HepG2 (cell line): Measurements from ENCODE around the gene PCDHGA1. TPM values are rescaled to one million over a fixed set of nuclear protein-coding genes. Genes with fewer than 3 reads are reported as not detected.
"Not testable (repeated sequence)": the region's sequence is repeated elsewhere in the genome, so short reads cannot be mapped to it uniquely, and the experiment has no call there.

Experiments
- ATAC-seq: fragments of 200-7000 bp; cut with Tn5 transposase; 3 replicates; pipeline ENCODE4 v1.9.1; 2020; ENCODE audit warnings: mild to moderate bottlenecking, moderate library complexity
- BruUV-seq: library from RNA; stranded (reverse); fragments of 400-500 nt; replicated peaks from 2 replicates; lab custom pipeline; 2021; lab: Mats Ljungman, UMichigan
- CTCF ChIA-PET: fragments of 300-600 bp; formaldehyde crosslinking; extraction: SDS; loops from one replicate; lab custom pipeline; 2021; ENCODE audit warnings: low total read pairs, inconsistent platforms, low intra/inter-chr PET ratio; lab: Yijun Ruan, JAX
- POLR2A ChIA-PET: fragments of 350-600 bp; sonication (Branson Sonifier 250); formaldehyde crosslinking; loops from one replicate; lab custom pipeline; 2020; ENCODE audit warnings: antibody characterized with exemption, inconsistent platforms; lab: Yijun Ruan, JAX
- DNase-seq: peaks from one replicate; pipeline ENCODE4 v3.0.0-alpha.2; 2015; ENCODE audit warnings: low spot score
- FAIRE-seq: peaks from 3 replicates; lab custom pipeline; 2011; peaks lifted over from hg19 to GRCh38; lab: Jason Lieb, UNC
- H2AFZ ChIP-seq: one replicate; pipeline ENCODE4 v1.6.1; 2011; ENCODE audit warnings: low read length, inconsistent platforms
- H3K27ac ChIP-seq: fragments of 300-600 bp; 3 replicates; pipeline ENCODE4 v1.8.0; 2011; ENCODE audit warnings: mixed run types, mild to moderate bottlenecking, mixed read lengths, low read length, inconsistent platforms; ENCODE audit not compliant: insufficient read depth; ENCODE audit errors: extremely low read length
- H3K27me3 ChIP-seq, 2 experiments: fragments of 200-600 bp in 1 of 2; 2 replicates in 1 of 2; 3 replicates in 1 of 2; pipeline versions ENCODE4 v1.6.0 to v1.8.0; 2011; ENCODE audit warnings: low read length in 2 of 2, mild to moderate bottlenecking in 2 of 2, moderate library complexity in 2 of 2, inconsistent platforms in 1 of 2; ENCODE audit not compliant: insufficient read depth in 2 of 2, control insufficient read depth in 1 of 2
- H3K36me3 ChIP-seq, 2 experiments: fragments of 200-600 bp in 1 of 2; replicated peaks in 1 of 2; 2 replicates in 1 of 2; 3 replicates in 1 of 2; pipeline versions ENCODE4 v1.5.1 to v1.8.0; 2011; ENCODE audit warnings: low read length in 2 of 2, inconsistent platforms in 1 of 2; ENCODE audit not compliant: insufficient read depth in 2 of 2, control insufficient read depth in 1 of 2
- H3K4me1 ChIP-seq: 2 replicates; pipeline ENCODE4 v1.5.1; 2012; ENCODE audit warnings: low read length, inconsistent platforms; ENCODE audit not compliant: insufficient read depth
- H3K4me2 ChIP-seq: 2 replicates; pipeline ENCODE4 v1.6.0; 2011; ENCODE audit warnings: low read depth, low read length, inconsistent platforms
- H3K4me3 ChIP-seq, 3 experiments: fragments of 200-600 bp in 1 of 3; sonication (generic), shearing (Covaris generic) in 1 of 3; replicated peaks in 1 of 3; 2 replicates each; pipeline ENCODE4 v1.5.1; 2011 to 2016; ENCODE audit warnings: low read length in 3 of 3, inconsistent platforms in 2 of 3, low read depth in 2 of 3, mild to moderate bottlenecking in 2 of 3, control low read depth in 1 of 3, mixed read lengths in 1 of 3; ENCODE audit not compliant: insufficient read depth in 1 of 3
- H3K79me2 ChIP-seq: one replicate; pipeline ENCODE4 v1.6.1; 2011; ENCODE audit warnings: low read length, inconsistent platforms; ENCODE audit not compliant: insufficient read depth
- H3K9ac ChIP-seq: 2 replicates; pipeline ENCODE4 v1.6.0; 2011; ENCODE audit warnings: mild to moderate bottlenecking, low read depth, low read length, inconsistent platforms; ENCODE audit not compliant: insufficient read depth
- H3K9me3 ChIP-seq: 2 replicates; pipeline ENCODE4 v1.5.1; 2012; ENCODE audit warnings: mild to moderate bottlenecking, low read length
- H4K20me1 ChIP-seq: 2 replicates; pipeline ENCODE4 v1.6.0; 2011; ENCODE audit warnings: inconsistent platforms, mild to moderate bottlenecking, low read length, moderate library complexity; ENCODE audit not compliant: insufficient read depth
- GATA4 ChIP-seq: sonication (generic); IDR thresholded peaks from 2 replicates; pipeline ENCODE4 v1.6.1; 2016; ENCODE audit warnings: antibody characterized with exemption, low read depth, borderline replicate concordance
- ISX ChIP-seq: sonication (generic); formaldehyde crosslinking; conservative IDR thresholded peaks from 2 replicates; pipeline ENCODE4 v1.5.0; 2020; ENCODE audit warnings: missing genetic modification reagents
- MAFK ChIP-seq, 2 experiments: IDR thresholded peaks in 1 of 2; conservative IDR thresholded peaks in 1 of 2; 2 replicates each; pipeline ENCODE4 v1.6.1; 2011; ENCODE audit warnings: improper control_type of control experiment in 2 of 2, low read length in 2 of 2
- NFE2L2 ChIP-seq: fragments of 150-350 bp; IDR thresholded peaks from 2 replicates; pipeline ENCODE4 v1.6.1; 2014; ENCODE audit warnings: low read length
- SMARCC2 ChIP-seq: fragments of 450-650 bp; IDR thresholded peaks from 2 replicates; pipeline ENCODE4 v1.6.1; 2017; ENCODE audit warnings: antibody characterized with exemption, mild to moderate bottlenecking
- WGBS: methylation state at CpG from one replicate; pipeline ENCODE4 v1.1.6; 2017; ENCODE audit warnings: low lambda C conversion rate; 5-methylcytosine and 5-hydroxymethylcytosine counted together
- in situ Hi-C: cut with HindIII; loops from 2 replicates; pipeline ENCODE4 v1.10.0; 2017; ENCODE audit warnings: low pct_unique_long_range_greater_than_20kb; ENCODE audit not compliant: extremely low pct_ligation_motif_present
- intact Hi-C: fragments of 100-400 bp; cut with micrococcal nuclease; formaldehyde crosslinking; loops from one replicate; pipeline ENCODE4 v1.10.0; 2022; ENCODE audit not compliant: unreplicated experiment
- polyA plus RNA-seq, 8 experiments: library from polyadenylated mRNA; depleted of rRNA in 3 of 8; stranded (reverse) in 7 of 8; unstranded in 1 of 8; fragments of >200 nt; fragmentation: Illumina TruSeq in 4 of 8; extraction: Trizol in 4 of 8; gene quantifications; 2 replicates each; pipeline versions ENCODE4 v1.2.1 to v1.2.3, GENCODE V29; 2011 to 2016; ENCODE audit warnings: low read depth in 4 of 8, missing spikeins in 1 of 8, mixed read lengths in 1 of 8; ENCODE audit not compliant: insufficient read depth in 1 of 8
- total RNA-seq, 5 experiments: library from RNA; depleted of rRNA; stranded (reverse); fragments of >200 nt; fragmentation: Illumina TruSeq; extraction: Trizol; gene quantifications; 2 replicates each; pipeline ENCODE4 v1.2.3, GENCODE V29; 2016; ENCODE audit warnings: low read depth in 1 of 5
- TF ChIP-seq, protein P1 (sequence below): sonication (generic); formaldehyde crosslinking; IDR thresholded peaks from 2 replicates; pipeline ENCODE4 v1.9.0; 2021; ENCODE audit warnings: missing genetic modification reagents, mild to moderate bottlenecking, borderline replicate concordance
- TF ChIP-seq, protein P2 (sequence below): sonication (generic); formaldehyde crosslinking; conservative IDR thresholded peaks from 2 replicates; pipeline ENCODE4 v1.4.0; 2020; ENCODE audit warnings: missing genetic modification reagents

Gene PCDHGA1
- total and polyA plus RNA-seq, 2 of the 13 experiments (the other 11 are each of a cell fraction or from before 2014, with no cell fraction given): 0.31 to 0.40 TPM

DNA sequence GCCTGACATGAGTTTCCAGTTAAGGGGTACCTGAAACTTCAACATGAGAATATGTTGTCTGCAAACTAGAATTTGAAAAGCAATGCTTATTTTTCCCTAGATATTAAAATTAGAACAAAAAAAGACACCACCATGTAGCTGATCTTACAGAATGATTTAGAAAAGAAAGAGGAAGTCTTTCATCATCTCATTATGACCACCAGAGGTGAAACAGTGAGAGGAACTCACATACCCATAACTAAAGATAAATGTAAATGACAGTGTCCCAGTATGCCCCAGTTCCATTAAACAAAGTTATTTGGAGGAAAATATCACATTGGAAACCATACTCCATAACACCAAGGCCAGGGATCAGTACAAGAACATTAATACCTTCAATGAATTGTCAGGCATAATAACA lies 16.6 kb upstream of the PCDHGA1 start (continued):
- TF ChIP-seq, protein P1, sequence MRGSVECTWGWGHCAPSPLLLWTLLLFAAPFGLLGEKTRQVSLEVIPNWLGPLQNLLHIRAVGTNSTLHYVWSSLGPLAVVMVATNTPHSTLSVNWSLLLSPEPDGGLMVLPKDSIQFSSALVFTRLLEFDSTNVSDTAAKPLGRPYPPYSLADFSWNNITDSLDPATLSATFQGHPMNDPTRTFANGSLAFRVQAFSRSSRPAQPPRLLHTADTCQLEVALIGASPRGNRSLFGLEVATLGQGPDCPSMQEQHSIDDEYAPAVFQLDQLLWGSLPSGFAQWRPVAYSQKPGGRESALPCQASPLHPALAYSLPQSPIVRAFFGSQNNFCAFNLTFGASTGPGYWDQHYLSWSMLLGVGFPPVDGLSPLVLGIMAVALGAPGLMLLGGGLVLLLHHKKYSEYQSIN (CRISPR knock-in tag): no peak
- TF ChIP-seq NFE2L2 (no peak), SMARCC2 (no peak), ISX (CRISPR knock-in tag) (no peak), GATA4 (no peak)
- TF ChIP-seq, protein P2, sequence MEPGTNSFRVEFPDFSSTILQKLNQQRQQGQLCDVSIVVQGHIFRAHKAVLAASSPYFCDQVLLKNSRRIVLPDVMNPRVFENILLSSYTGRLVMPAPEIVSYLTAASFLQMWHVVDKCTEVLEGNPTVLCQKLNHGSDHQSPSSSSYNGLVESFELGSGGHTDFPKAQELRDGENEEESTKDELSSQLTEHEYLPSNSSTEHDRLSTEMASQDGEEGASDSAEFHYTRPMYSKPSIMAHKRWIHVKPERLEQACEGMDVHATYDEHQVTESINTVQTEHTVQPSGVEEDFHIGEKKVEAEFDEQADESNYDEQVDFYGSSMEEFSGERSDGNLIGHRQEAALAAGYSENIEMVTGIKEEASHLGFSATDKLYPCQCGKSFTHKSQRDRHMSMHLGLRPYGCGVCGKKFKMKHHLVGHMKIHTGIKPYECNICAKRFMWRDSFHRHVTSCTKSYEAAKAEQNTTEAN: no peak

DNA sequence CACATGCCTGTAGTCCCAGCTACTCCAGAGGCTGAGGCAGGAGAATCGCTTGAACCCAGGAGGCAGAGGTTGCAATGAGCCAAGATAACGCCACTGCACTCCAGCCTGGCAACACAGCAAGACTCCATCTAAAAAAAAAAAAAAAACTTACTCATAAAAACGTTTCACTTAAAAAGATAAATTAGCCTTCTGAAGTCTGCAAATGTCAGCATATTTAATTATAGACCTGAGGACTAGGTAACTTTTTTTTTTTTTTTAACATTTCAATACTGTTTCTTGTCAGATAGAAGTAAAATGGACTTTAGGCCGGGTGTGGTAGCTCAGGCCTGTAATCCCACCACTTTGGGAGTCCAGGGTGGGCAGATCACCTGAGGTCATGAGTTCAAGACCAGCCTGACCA lies 13.4 kb upstream of the PCDHGA1 start:
- H3K4me3 ChIP-seq, BruUV-seq, H4K20me1 ChIP-seq, DNase-seq, FAIRE-seq, H3K4me2 ChIP-seq, H2AFZ ChIP-seq, H3K9ac ChIP-seq, CTCF ChIA-PET, H3K27ac ChIP-seq, H3K27me3 ChIP-seq, intact Hi-C loops, ATAC-seq, POLR2A ChIA-PET: not testable (repeated sequence)
- Histone ChIP-seq H3K9me3 (peaks cover 53% of the 10 kb centered on the region), H3K79me2 (peaks cover 23% of the 10 kb centered on the region), H3K36me3 (peaks cover 4 to 14% of the 10 kb centered on the region in 2 experiments), H3K4me1 (peaks cover 26% of the 10 kb centered on the region)
- WGBS: 88% methylated on average over 4 of the region's 4 CpGs
- TF ChIP-seq MAFK (conservative IDR thresholded peaks at IDR 0.05 in 1 of 2, IDR thresholded peaks at IDR 0.05 in 1 of 2; ENCODE audit: low read length in 2 of 2): peak in 1 of 2 experiments; percentile 54; a peak in 3 of 4 replicates
- TF ChIP-seq, all 625 proteins: peak for 1; not testable (repeated sequence) for 624
- in situ Hi-C loops: not testable (repeated sequence)
